HG03196 (cell line): ENCODE results near the gene CDH20.

Experiments used
- ATAC-seq: cut with Tn5 transposase; IDR thresholded peaks from one replicate; pipeline ENCODE4 v1.9.1; 2021; ENCODE audit not compliant: unreplicated experiment

Gene CDH20

DNA sequence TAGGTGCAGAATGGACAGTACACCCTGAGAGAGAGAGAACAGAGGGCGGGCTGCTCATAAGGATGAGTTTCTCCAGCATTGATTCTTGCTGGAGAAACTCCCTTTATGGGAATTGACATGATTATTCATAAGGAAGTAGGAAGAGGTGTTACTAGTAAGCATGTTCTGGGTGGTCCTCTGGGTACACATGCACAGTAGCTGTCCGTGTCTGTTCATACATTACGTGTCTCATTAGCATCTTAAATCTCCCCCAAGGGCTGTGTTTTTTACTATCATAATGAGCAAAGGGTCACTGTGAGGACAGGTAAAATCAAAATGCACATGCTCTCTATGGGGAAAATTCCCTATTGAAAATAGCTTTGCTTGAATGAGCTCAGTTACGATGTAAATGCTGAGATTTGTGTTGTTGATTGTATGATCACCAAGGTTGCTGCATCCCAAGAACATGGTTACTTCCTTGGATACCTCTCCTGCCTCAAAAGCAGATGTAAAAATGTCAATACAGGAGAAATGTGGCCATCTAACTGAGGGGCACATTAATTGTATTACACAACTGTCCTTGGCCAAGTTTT, 238.9 kb downstream of the CDH20 start:
- ATAC-seq = no peak

DNA sequence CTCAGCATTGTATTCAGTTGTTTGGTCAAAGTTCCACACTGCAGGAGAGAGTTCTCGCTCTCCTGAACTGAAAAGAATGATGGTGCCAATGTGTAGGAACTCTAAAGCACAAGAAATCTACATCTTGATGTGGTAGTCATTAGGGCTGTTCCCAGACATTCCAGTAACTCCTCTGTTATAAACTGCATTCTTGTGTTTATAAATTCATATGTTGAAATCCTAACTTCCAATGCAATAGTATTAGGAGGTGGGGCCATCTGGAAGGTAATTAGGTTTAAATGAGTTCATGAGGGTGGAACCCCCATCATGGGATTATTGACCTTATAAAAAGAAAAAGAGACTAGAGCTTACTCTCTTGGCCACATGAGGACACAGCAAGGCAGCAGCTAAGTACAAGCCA, 239.6 kb downstream of the CDH20 start:
- ATAC-seq = no peak

- ATAC-seq = no peak
Observed at GRCh38 chr18:61574665-61575064, 241.4 kb downstream of the CDH20 start.

- ATAC-seq = no peak
Observed at GRCh38 chr18:61575419-61575818, 242.2 kb downstream of the CDH20 start.

GRCh38 chr18:61578846-61579245, 245.6 kb downstream of the CDH20 start:
- ATAC-seq = no peak

DNA sequence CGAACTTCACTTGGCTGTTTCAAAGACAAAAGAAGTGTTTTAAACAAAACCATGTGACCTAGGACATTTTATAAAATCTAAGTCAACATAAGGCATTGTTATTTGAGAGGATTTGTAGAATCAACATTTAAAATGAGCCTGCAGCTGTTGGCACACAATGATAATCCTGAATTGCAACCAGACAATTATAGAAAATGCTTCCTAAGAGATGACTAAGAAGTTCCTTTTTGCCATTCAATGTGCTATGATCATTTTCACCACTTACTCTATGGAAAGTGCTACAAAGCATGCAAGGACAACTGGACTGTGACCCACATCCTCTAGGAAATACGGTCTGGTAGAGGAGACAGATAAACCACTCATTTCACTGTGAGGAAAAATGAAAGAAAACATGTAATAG, 246.4 kb downstream of the CDH20 start:
- ATAC-seq = no peak

GRCh38 chr18:61580046-61580445, 246.8 kb downstream of the CDH20 start:
- ATAC-seq = no peak

DNA sequence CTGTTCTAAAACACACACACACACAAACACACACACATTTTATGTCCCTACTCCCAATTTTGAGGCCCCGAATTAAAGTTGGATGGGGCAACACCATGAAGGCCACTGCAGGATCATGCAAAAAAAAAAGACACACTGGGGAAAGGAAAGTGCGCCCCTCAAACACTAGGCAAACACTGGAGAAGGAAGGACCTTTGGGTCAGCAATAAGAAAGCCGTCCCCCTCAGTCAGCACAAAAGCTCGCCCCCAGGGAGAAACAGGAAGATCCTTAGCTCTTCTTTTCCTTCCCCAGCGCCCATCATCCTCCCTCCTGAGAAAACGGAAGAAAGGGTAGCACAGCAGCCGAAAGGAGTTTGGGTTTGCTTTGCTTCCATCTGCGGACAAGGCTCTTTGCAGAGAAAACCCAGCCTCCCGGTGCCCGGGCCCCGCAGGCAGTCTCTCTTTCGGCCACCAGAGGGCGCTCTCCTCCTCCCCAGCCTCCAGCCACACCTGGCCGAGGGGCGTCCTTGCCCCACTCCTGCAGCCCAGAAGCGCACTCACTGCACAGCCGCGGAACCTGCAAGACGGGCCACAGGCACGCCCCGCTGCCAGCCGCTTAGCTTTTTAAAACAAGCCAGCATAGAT, 248.5 kb downstream of the CDH20 start:
- ATAC-seq = peak; percentile 65

GRCh38 chr18:61582202-61582710, 249.0 kb downstream of the CDH20 start:
- ATAC-seq = no peak

GRCh38 chr18:61583548-61583947, 250.3 kb downstream of the CDH20 start:
- no peak for ATAC-seq

DNA sequence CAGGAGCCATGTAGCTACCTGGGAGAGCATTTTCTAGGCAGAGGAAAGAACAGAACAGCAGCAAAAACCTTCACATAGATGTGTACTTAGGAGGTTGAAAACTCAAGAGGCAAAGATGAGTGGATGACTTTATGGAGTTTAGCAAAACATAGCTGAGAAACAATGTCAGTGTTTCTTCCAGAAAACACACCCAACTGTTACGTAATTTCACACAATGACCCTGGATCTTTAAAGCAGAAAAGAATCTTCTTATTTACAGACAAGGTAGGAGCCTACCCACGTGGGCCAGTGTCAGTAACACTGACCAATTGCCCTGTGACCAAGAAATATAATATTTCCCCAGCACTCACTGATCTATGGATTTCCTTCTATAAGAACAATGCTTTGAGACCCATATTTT, 254.6 kb downstream of the CDH20 start:
- ATAC-seq = no peak

GRCh38 chr18:61589053-61589723, 256.0 kb downstream of the CDH20 start:
- ATAC-seq = no peak

- no peak for ATAC-seq
Observed at GRCh38 chr18:61589724-61590065, 256.5 kb downstream of the CDH20 start.

DNA sequence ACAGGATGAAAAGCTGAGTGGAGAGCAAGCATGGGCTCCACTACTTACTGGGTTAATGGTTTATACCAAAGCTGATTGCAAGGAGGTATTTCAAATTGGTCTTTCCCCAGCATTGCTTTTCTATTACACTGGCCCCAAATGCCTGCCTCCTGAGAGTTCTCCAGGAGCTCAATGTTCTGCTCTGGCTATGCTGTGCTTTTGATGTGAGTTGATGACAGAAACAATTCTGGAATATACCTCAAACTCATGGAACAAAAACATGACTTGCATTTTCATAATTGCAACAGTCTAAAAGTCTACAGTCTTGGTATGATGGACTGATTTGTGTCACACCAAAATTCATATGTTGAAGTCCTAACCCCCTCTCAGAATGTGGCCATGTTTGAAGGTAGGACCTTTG, 258.0 kb downstream of the CDH20 start:
- ATAC-seq = no peak

GRCh38 chr18:61595615-61596251, 262.5 kb downstream of the CDH20 start:
- no peak for ATAC-seq

GRCh38 chr18:61596296-61596695, 263.1 kb downstream of the CDH20 start:
- no peak for ATAC-seq

GRCh38 chr18:61597316-61597715, 264.1 kb downstream of the CDH20 start:
- no peak for ATAC-seq

DNA sequence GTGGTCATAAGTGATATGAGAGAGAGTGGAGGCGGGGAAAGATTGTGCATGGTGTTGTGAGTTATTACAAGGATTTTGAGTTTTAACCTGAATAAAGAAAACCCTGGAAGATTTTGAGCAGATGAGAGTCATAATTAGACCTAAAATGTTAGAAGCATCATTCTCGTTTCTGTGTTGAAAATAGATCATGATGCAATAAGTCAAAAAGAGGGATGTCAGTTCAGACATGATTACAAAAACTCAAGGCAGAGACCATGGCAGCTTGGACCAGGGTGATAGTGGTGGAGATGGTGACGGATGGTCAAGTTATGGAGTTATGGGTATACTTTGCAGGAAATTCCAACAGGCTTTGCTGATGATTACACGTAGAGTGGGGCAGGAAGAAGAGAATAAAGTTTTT, 267.2 kb downstream of the CDH20 start:
- no peak for ATAC-seq

- ATAC-seq = no peak
Observed at GRCh38 chr18:61602836-61603235, 269.6 kb downstream of the CDH20 start.
